ENCODE results near the gene ALDH1B1.
A peak's percentile ranks its signal among the peaks of the same experiment; 100 is the strongest.

ALDH1B1 gene

DNA sequence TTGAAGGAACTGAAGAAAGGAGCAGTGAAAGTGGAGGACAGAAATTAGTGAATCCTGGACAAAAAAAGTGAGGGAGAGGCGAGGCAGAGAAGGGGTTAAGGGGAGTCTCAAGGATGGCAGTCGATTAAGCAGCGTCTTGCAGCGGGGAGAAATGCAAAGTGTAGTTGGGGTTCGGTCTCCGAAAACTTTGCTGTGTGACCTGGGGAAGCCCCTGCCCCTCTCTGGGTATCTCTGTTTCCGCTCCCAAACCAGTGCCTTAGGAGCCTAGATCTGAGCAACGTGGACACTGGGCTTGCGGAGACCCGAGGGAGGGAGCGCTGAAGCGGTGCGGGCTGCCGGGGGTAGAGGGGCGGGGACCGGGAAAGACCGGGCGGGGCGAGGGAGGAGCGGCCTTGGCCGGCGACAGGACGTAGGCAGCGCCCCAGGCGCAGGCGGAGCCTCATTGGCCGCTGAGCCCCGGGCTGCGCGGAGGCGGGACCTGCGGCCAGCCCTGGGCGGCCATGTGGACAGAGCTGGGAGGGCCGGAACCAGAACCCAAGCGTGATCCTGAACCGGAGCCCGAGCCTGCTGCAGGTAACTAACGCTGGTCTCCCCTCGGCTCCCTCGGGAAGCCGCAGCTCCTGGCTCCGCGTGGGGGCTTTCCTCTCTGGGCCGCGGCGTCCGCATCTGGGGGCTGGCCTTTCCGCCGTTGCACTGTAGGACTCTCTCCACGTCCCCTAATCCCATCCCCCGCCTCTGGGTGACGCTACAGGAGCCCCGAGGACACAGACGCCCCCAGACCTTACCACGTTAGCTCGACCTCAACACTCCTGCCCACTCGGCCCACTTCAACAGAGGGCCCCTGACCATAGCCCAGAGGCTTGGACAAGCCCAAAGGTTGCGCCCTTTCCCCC, at the start of gene ALDH1B1:
Gene ALDH1B1 (plus strand): TSS at position 468 of the 893 bp plus-strand sequence. CDS start 3,047 bp downstream, outside the sequence.
- Histone ChIP-seq H3K36me3 (ENCODE audit: low read length) (no peaks in the 10 kb centered on the region), H3K27me3 (ENCODE audit: low read length) (no peaks in the 10 kb centered on the region), H3K27ac (ENCODE audit: low read depth, low read length) (no peak within 1 kb of the TSS), H3F3A (ENCODE audit: insufficient read depth) (no peaks in the 10 kb centered on the region), H3K79me2 (ENCODE audit: insufficient read depth, low read length) (no peaks in the 10 kb centered on the region; the same call in 1 of the 2 replicates), H4K20me1 (ENCODE audit: low read depth, low read length) (no peaks in the 10 kb centered on the region), H3K9me2 (replicated peaks; ENCODE audit: insufficient read depth, low read length) (no peaks in the 10 kb centered on the region), H3K9ac (ENCODE audit: low read length) (peak within 1 kb of the TSS; percentile 75), H3K4me2 (ENCODE audit: low read depth, low read length, poor library complexity, severe bottlenecking) (peak within 1 kb of the TSS; percentile 70), H3K9me3 (ENCODE audit: insufficient read depth, low read length) (no peaks in the 10 kb centered on the region), H2AFZ (ENCODE audit: low read depth, low read length, severe bottlenecking) (peak within 1 kb of the TSS; percentile 85), H3K4me3 (ENCODE audit: insufficient read depth, low read length, poor library complexity, severe bottlenecking) (peak within 1 kb of the TSS; percentile 81)
- TF ChIP-seq EZH2phosphoT487 (conservative IDR thresholded peaks at IDR 0.05; ENCODE audit: low read length): no peak
- TF ChIP-seq, protein P1, sequence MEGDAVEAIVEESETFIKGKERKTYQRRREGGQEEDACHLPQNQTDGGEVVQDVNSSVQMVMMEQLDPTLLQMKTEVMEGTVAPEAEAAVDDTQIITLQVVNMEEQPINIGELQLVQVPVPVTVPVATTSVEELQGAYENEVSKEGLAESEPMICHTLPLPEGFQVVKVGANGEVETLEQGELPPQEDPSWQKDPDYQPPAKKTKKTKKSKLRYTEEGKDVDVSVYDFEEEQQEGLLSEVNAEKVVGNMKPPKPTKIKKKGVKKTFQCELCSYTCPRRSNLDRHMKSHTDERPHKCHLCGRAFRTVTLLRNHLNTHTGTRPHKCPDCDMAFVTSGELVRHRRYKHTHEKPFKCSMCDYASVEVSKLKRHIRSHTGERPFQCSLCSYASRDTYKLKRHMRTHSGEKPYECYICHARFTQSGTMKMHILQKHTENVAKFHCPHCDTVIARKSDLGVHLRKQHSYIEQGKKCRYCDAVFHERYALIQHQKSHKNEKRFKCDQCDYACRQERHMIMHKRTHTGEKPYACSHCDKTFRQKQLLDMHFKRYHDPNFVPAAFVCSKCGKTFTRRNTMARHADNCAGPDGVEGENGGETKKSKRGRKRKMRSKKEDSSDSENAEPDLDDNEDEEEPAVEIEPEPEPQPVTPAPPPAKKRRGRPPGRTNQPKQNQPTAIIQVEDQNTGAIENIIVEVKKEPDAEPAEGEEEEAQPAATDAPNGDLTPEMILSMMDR (IDR thresholded peaks at IDR 0.05; ENCODE audit: insufficient read depth, low read length, poor library complexity, severe bottlenecking): no peak

DNA sequence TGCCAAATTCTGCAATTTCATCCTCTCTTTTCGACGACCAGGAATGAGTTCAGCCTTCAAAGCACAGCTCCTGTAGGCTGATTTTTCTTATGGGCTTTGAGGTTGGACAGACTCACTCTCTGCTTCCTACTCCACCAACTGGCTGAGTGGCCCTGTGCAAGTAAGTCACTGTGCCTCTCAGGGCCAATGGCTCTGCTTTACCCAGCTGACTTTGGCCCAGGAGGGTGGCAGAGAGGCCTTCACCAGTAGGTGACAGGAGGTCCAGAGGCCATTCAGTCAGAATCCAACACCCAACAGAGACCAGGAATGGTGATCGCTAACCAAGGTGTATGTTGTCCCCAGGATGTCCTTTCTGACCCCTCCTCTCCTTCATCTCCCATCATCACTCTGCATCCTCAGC, 49.5 kb upstream of the ALDH1B1 start:
- TF ChIP-seq EZH2phosphoT487 (conservative IDR thresholded peaks at IDR 0.05; ENCODE audit: low read length): no peak
- TF ChIP-seq, protein P1 (IDR thresholded peaks at IDR 0.05; ENCODE audit: insufficient read depth, low read length, poor library complexity, severe bottlenecking): no peak
- Histone ChIP-seq H3K9me3 (ENCODE audit: insufficient read depth, low read length) (no peaks in the 10 kb centered on the region), H3K36me3 (ENCODE audit: low read length) (no peaks in the 10 kb centered on the region), H3K4me3 (ENCODE audit: insufficient read depth, low read length, poor library complexity, severe bottlenecking) (no peak overlapping the region), H3K27me3 (ENCODE audit: low read length) (no peaks in the 10 kb centered on the region), H3K79me2 (ENCODE audit: insufficient read depth, low read length) (no peaks in the 10 kb centered on the region), H3K9ac (ENCODE audit: low read length) (no peak overlapping the region), H3F3A (ENCODE audit: insufficient read depth) (no peaks in the 10 kb centered on the region), H3K4me2 (ENCODE audit: low read depth, low read length, poor library complexity, severe bottlenecking) (no peak overlapping the region), H2AFZ (ENCODE audit: low read depth, low read length, severe bottlenecking) (no peak overlapping the region), H4K20me1 (ENCODE audit: low read depth, low read length) (no peaks in the 10 kb centered on the region), H3K9me2 (replicated peaks; ENCODE audit: insufficient read depth, low read length) (no peaks in the 10 kb centered on the region), H3K27ac (ENCODE audit: low read depth, low read length) (no peak overlapping the region)

DNA sequence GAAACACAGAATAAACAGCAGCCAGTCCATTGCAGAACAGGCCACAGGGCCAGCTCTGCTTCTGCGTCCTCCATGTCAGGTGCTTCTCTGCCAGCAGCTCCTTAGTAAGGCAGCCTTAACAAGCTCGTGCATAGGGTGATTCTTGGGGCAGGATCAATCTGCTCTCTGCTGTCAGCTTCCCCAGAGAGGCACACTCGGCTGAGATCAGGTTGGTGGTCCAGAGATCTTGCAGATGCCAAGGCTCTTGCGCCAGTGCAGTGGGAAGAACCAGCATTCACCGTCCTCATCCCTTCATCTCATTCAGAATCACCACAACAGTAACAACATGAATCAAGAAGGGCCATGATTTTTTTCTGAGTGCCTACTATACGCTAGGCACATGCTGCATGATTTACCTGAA, 49.0 kb upstream of the ALDH1B1 start:
- H3K9me3 ChIP-seq (ENCODE audit: insufficient read depth, low read length): no peaks in the 10 kb centered on the region
- no peaks in the 10 kb centered on the region for H4K20me1 ChIP-seq (ENCODE audit: low read depth, low read length)
- H3K27ac ChIP-seq (ENCODE audit: low read depth, low read length): no peak overlapping the region
- H3K4me3 ChIP-seq (ENCODE audit: insufficient read depth, low read length, poor library complexity, severe bottlenecking): no peak overlapping the region
- no peak overlapping the region for H3K4me2 ChIP-seq (ENCODE audit: low read depth, low read length, poor library complexity, severe bottlenecking)
- no peak overlapping the region for H2AFZ ChIP-seq (ENCODE audit: low read depth, low read length, severe bottlenecking)
- no peak overlapping the region for H3K9ac ChIP-seq (ENCODE audit: low read length)
- no peaks in the 10 kb centered on the region for H3K79me2 ChIP-seq (ENCODE audit: insufficient read depth, low read length)
- H3K27me3 ChIP-seq (ENCODE audit: low read length): no peaks in the 10 kb centered on the region
- H3K9me2 ChIP-seq (replicated peaks; ENCODE audit: insufficient read depth, low read length): no peaks in the 10 kb centered on the region
- TF ChIP-seq EZH2phosphoT487 (conservative IDR thresholded peaks at IDR 0.05; ENCODE audit: low read length): no peak
- TF ChIP-seq, protein P1 (IDR thresholded peaks at IDR 0.05; ENCODE audit: insufficient read depth, low read length, poor library complexity, severe bottlenecking): no peak
- no peaks in the 10 kb centered on the region for H3K36me3 ChIP-seq (ENCODE audit: low read length)
- no peaks in the 10 kb centered on the region for H3F3A ChIP-seq (ENCODE audit: insufficient read depth)

All from SU-DHL-6 (cell line).